ENCODE data around the gene NIT2. TPM values are rescaled to one million over a fixed set of nuclear protein-coding genes. Genes with fewer than 3 reads are reported as not detected.

NIT2 gene
- total and polyA plus RNA-seq, 10 of the 15 experiments (the other 5 are each of a cell fraction or from before 2014, with no cell fraction given): 49.3 to 215 (median 76.4) TPM

GRCh38 chr3:100295089-100295488, 39.5 kb upstream of the NIT2 start:
- DNase-seq (ENCODE audit: low read depth, low spot score) (no peak), FAIRE-seq (no peak), ATAC-seq (no peak)
- RAD21 ChIA-PET (ENCODE audit: unreplicated experiment): no interaction called here
- intact Hi-C loops (cut with micrococcal nuclease; ENCODE audit: unreplicated experiment): no loop called here
- WGBS (ENCODE audit: insufficient coverage, insufficient replicate concordance, low lambda C conversion rate, missing lambda C conversion rate): 100% methylated on average over 1 of the region's 1 CpG
- H2AFZ ChIP-seq (ENCODE audit: control insufficient read depth, low read depth, low read length): no peak overlapping the region
- no peaks in the 10 kb centered on the region for H3K79me2 ChIP-seq (ENCODE audit: control insufficient read depth, insufficient read depth, low read length)
- H3K36me3 ChIP-seq (ENCODE audit: control insufficient read depth in 2 of 2, insufficient read depth in 2 of 2, low read length in 1 of 2): peaks cover 0 to 3% of the 10 kb centered on the region in 2 experiments; a peak in 3 of 4 replicates
- no peaks in the 10 kb centered on the region for H3K27me3 ChIP-seq (replicated peaks in 1 of 2; ENCODE audit: control insufficient read depth in 2 of 2, insufficient read depth in 2 of 2, low read length in 1 of 2)
- no peak overlapping the region for H3K9ac ChIP-seq (ENCODE audit: control insufficient read depth, insufficient read depth, low read length)
- H4K20me1 ChIP-seq (ENCODE audit: control insufficient read depth, insufficient read depth): no peaks in the 10 kb centered on the region
- CTCF ChIA-PET: interaction anchor here (0.5 to 1.1 kb wide), 2 partner anchors 226 to 463 kb away, joined by 3 to 5 read pairs; no protein-coding TSS in a partner anchor
- SMC1A ChIA-PET (ENCODE audit: uncharacterized antibody, unreplicated experiment): interaction anchor here (0.9 kb wide), 1 partner anchor 12 kb away, joined by 3 read pairs; no protein-coding TSS in a partner anchor
- no peak overlapping the region for H3K4me2 ChIP-seq (ENCODE audit: control insufficient read depth, insufficient read depth)
- no peak for TF ChIP-seq RELA (IDR thresholded peaks at IDR 0.05; ENCODE audit: borderline replicate concordance, partially characterized antibody)
- no peak for TF ChIP-seq RAD21 (IDR thresholded peaks at IDR 0.05; ENCODE audit: insufficient read depth, low read depth, low read length)
- TF ChIP-seq GABPA (IDR thresholded peaks at IDR 0.05; ENCODE audit: low read depth): no peak
- TF ChIP-seq HDAC6 (IDR thresholded peaks at IDR 0.05; ENCODE audit: unreplicated experiment): no peak
- TF ChIP-seq NR2C2 (IDR thresholded peaks at IDR 0.05; ENCODE audit: borderline replicate concordance, control insufficient read depth, insufficient read length, low read depth): no peak
- no peak for TF ChIP-seq PKNOX1 (IDR thresholded peaks at IDR 0.05)
- no peak for TF ChIP-seq NFXL1 (IDR thresholded peaks at IDR 0.05; ENCODE audit: borderline replicate concordance)
- TF ChIP-seq NKRF (conservative IDR thresholded peaks at IDR 0.05): no peak
- TF ChIP-seq ZNF24 (IDR thresholded peaks at IDR 0.05): no peak
- TF ChIP-seq SMAD5 (IDR thresholded peaks at IDR 0.05; ENCODE audit: low read depth): no peak
- no TSS peak for BruUV-seq (replicated peaks)
- in situ Hi-C loops (cut with MboI): no loop called here
- H3K27ac ChIP-seq (ENCODE audit: control insufficient read depth, insufficient read depth): no peak overlapping the region
- H3K9me3 ChIP-seq (replicated peaks; ENCODE audit: control insufficient read depth, insufficient read depth, low read length): no peaks in the 10 kb centered on the region
- no peak overlapping the region for H3K4me3 ChIP-seq
- H3K4me1 ChIP-seq (ENCODE audit: control insufficient read depth, insufficient read depth, low read length): no peaks in the 10 kb centered on the region
- POLR2A ChIA-PET: no interaction called here
